Activated naive CD8-positive, alpha-beta T cell treated with anti-CD3 and anti-CD28 coated beads, Interleukin-2, amount 10 ng/mL, durations not matched to agents 7 days and 5 days (primary cell): ENCODE measurements around the gene CDK10. TPM values are rescaled to one million over a fixed set of nuclear protein-coding genes. Genes with fewer than 3 reads are reported as not detected.
"Not testable (repeated sequence)": the region's sequence is repeated elsewhere in the genome, so short reads cannot be mapped to it uniquely, and the experiment has no call there.

Experiments used
- ATAC-seq: fragments of 150-1000 bp; cut with Tn5 transposase; one replicate; pipeline ENCODE4 v1.10.0; 2021; ENCODE audit warnings: low read depth, moderate library complexity
- POLR2A ChIA-PET: fragments of 350-600 bp; sonication (Branson Sonifier 250); formaldehyde crosslinking; loops from one replicate; lab custom pipeline; 2021; ENCODE audit warnings: antibody characterized with exemption; lab: Charles Lee
- DNase-seq: peaks from one replicate; pipeline ENCODE4 v3.0.0; 2021
- H3K27ac Mint-ChIP-seq: one replicate; pipeline ENCODE4 v1.8.0; 2022; ENCODE audit warnings: mild to moderate bottlenecking, mixed read lengths
- H3K27me3 Mint-ChIP-seq: one replicate; pipeline ENCODE4 v1.8.0; 2022; ENCODE audit warnings: mild to moderate bottlenecking, moderate library complexity, mixed read lengths
- H3K36me3 Mint-ChIP-seq: one replicate; pipeline ENCODE4 v1.8.0; 2021; ENCODE audit warnings: mild to moderate bottlenecking, mixed read lengths
- H3K4me1 Mint-ChIP-seq: one replicate; pipeline ENCODE4 v1.8.0; 2021; ENCODE audit warnings: mixed read lengths
- H3K4me3 Mint-ChIP-seq: one replicate; pipeline ENCODE4 v1.8.0; 2022; ENCODE audit warnings: mild to moderate bottlenecking, moderate library complexity, mixed read lengths
- H3K9me3 Mint-ChIP-seq: one replicate; pipeline ENCODE4 v1.8.0; 2021; ENCODE audit warnings: mixed read lengths
- total RNA-seq, 2 experiments: library from RNA; stranded (reverse); gene quantifications; one replicate each; pipeline ENCODE4 v1.2.3, GENCODE V29; 2021

Gene CDK10
- total RNA-seq, 2 experiments from 2014 or later, result 103 to 104 TPM

DNA sequence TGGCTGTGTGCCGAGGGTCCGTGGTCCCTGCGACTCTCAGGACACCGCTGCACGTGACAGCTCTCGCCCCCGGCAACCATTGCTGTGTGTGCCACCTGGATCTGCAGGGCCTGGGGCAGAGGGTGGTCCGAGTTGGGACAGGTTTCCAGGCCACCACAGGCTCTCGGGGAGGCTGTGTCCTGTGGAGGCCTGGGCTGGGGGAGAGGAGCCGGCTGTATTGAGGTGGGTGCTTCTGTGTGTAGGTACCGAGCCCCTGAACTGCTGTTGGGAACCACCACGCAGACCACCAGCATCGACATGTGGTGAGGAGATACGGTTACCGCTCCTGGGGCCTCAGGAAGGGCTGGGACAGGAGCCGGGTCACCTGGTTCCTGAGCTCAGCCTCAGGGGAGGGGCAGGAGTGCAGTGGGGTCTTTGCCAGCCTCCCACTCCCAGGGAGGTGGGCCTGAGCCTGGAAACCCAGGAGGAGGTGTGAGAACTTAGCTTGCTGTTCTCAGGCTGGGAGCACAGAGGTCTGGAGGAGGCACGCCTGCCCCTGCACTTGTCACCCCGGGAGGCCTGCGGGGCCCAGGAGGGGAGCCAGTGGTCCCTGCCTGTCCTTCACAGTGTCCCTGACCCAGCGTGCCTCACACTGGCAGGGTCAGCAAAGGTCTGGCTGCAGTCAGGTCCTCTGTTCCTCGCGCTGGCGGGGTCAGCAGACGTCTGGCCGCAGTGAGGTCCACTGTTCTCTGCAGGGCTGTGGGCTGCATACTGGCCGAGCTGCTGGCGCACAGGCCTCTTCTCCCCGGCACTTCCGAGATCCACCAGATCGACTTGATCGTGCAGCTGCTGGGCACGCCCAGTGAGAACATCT is 7.7 kb downstream of the CDK10 start:
- H3K4me1 Mint-ChIP-seq, result peaks cover 9% of the 10 kb centered on the region
- no peaks in the 10 kb centered on the region for H3K27me3 Mint-ChIP-seq
- DNase-seq (no peak), ATAC-seq (no peak)
- H3K27ac Mint-ChIP-seq, result no peak overlapping the region
- no peaks in the 10 kb centered on the region for H3K9me3 Mint-ChIP-seq
- H3K4me3 Mint-ChIP-seq, result no peak overlapping the region
- peaks cover 11% of the 10 kb centered on the region for H3K36me3 Mint-ChIP-seq
- POLR2A ChIA-PET, result interaction anchor here (0.9 kb wide), 1 partner anchor 179 kb away, joined by 3 read pairs; the partner anchor contains the start of gene TCF25

DNA sequence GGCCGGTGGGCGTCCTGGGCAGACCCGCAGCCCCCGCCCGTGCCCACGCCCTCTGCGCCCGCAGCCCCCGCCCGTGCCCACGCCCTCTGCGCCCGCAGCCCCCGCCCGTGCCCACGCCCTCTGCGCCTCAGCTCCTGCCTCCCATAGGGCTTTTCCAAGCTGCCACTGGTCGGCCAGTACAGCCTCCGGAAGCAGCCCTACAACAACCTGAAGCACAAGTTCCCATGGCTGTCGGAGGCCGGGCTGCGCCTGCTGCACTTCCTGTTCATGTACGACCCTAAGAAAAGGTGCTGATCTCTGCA is 8.2 kb downstream of the CDK10 start:
- H3K9me3 Mint-ChIP-seq, H3K4me3 Mint-ChIP-seq, DNase-seq, ATAC-seq, H3K4me1 Mint-ChIP-seq, H3K27ac Mint-ChIP-seq, H3K27me3 Mint-ChIP-seq, POLR2A ChIA-PET: not testable (repeated sequence)
- H3K36me3 Mint-ChIP-seq, result peaks cover 11% of the 10 kb centered on the region

DNA sequence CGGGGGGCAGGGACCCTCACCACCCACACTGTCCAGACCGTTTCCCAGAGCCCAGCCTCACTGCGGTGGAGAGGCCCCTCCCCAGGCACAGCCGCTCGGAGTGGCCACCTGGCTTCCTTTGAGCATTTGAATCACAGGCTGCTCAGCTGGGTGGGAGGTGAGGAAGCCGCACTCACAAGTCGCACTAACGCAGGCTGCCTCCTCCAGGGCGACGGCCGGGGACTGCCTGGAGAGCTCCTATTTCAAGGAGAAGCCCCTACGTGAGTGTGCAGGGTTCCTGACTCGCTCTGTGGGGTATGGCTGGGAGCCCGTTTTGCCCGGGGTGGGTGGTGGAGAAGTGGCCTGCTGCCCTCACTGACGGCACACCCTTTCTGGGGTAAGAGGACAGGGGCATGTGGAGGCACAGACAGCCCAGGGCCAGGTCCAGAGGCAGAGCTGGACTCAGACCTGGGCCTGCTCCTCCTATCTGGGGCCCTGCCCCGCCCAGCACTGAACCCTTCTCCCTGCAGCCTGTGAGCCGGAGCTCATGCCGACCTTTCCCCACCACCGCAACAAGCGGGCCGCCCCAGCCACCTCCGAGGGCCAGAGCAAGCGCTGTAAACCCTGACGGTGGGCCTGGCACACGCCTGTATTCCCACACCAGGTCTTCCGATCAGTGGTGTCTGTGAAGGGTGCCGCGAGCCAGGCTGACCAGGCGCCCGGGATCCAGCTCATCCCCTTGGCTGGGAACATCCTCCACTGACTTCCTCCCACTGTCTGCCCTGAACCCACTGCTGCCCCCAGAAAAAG is 8.8 kb downstream of the CDK10 start:
- POLR2A ChIA-PET, result interaction anchor here (0.7 to 3.8 kb wide), 2 partner anchors 8 to 178 kb away, joined by 3 to 18 read pairs; partner anchors contain the start of genes CDK10 and TCF25
- DNase-seq, result no peak
- H3K27ac Mint-ChIP-seq, result no peak overlapping the region
- H3K9me3 Mint-ChIP-seq, result no peaks in the 10 kb centered on the region
- peaks cover 10% of the 10 kb centered on the region for H3K4me1 Mint-ChIP-seq
- H3K36me3 Mint-ChIP-seq, result peaks cover 8% of the 10 kb centered on the region
- no peak for ATAC-seq
- no peaks in the 10 kb centered on the region for H3K27me3 Mint-ChIP-seq
- H3K4me3 Mint-ChIP-seq, result no peak overlapping the region

DNA sequence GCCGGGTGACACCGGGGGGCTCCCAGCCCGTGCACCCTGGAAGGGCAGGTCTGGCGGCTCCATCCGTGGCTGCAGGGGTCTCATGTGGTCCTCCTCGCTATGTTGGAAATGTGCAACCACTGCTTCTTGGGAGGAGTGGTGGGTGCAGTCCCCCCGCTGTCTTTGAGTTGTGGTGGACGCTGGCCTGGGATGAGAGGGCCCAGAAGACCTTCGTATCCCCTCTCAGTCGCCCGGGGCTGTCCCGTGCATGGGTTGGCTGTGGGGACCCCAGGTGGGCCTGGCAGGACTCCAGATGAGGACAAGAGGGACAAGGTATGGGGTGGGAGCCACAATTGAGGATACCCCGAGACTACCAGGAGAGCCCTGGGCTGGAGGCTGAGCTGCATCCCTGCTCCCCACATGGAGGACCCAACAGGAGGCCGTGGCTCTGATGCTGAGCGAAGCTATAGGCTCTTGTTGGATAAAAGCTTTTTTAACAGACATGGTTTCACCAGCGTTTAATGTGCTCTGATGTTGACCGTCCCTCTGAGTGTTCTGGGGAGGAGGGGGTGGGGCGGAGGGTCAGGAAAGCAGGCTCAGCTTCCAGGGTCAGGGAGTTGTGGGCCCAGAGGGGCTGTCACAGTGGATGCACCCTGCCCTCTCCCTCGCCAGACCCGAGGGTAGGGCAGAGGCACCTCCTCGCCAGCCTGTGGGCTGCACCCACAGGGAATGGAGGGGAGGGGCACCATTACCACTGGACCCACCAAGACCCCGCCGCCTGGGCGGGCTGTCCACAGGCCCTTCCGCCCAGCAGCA is 9.6 kb downstream of the CDK10 start:
- Mint-ChIP-seq H3K27me3 (no peaks in the 10 kb centered on the region), H3K27ac (no peak overlapping the region), H3K4me3 (no peak overlapping the region), H3K36me3 (peaks cover 6% of the 10 kb centered on the region), H3K4me1 (peaks cover 10% of the 10 kb centered on the region), H3K9me3 (no peaks in the 10 kb centered on the region)
- DNase-seq (no peak), ATAC-seq (no peak)
- POLR2A ChIA-PET, result interaction anchor here (0.7 to 3.8 kb wide), 2 partner anchors 9 to 177 kb away, joined by 3 to 18 read pairs; partner anchors contain the start of genes CDK10 and TCF25

DNA sequence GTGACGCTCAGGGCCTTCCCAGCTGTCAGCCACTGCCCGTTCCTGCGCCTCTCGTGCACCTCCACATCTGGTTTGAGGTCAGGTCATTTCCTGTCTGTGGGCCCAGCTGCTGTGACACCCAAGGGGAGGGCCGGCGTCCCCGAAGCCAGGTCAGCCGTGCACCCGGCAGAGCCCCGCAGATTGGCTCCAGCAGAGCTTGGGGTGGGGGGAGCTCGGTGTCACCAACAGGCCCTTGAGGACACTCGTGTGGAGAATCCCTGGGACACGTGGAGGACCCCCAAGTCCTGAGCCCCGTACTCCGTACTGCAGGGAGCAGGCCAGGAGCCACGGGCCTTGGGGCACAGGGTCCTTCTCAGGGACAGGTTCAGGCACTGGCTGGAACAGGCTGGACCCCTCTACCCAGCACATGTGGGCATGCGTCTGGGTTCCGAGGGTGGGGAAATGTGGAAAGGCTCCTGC is 10.2 kb downstream of the CDK10 start:
- Mint-ChIP-seq H3K4me3 (no peak overlapping the region), H3K27ac (no peak overlapping the region), H3K36me3 (peaks cover 6% of the 10 kb centered on the region), H3K9me3 (no peaks in the 10 kb centered on the region), H3K4me1 (peaks cover 10% of the 10 kb centered on the region), H3K27me3 (no peaks in the 10 kb centered on the region)
- ATAC-seq (no peak), DNase-seq (peak; percentile 61)
- POLR2A ChIA-PET, result interaction anchor here (1.0 to 3.8 kb wide), 2 partner anchors 10 to 177 kb away, joined by 5 to 18 read pairs; partner anchors contain the start of genes CDK10 and TCF25

DNA sequence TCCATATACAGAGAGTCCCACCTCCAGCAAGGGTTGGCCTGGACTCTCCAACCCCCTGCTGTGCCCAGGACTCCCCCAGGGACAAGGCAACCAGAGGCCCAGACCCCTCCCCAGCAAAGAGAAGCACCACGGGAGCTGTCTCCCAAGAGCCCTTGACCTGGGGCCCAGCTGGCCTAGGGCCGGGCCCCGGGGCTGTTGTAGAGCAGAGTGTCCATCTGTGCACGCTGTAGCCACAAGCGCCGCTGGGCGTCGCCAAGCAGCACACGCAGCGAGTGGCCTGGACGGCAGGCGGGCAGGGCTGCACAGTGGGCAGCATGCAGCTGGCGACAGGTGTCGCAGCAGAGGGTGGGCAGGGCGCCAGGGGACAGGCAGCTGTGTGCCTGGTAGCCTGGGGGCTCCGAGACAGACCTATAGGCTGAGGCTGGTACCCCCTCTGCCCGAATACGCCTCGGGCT is 10.7 kb downstream of the CDK10 start:
- POLR2A ChIA-PET, result interaction anchor here (0.7 to 3.8 kb wide), 3 partner anchors 10 to 176 kb away, joined by 5 to 18 read pairs (median 6); partner anchors contain the start of genes CDK10 and TCF25
- DNase-seq, result no peak
- H3K27me3 Mint-ChIP-seq, result no peaks in the 10 kb centered on the region

DNA sequence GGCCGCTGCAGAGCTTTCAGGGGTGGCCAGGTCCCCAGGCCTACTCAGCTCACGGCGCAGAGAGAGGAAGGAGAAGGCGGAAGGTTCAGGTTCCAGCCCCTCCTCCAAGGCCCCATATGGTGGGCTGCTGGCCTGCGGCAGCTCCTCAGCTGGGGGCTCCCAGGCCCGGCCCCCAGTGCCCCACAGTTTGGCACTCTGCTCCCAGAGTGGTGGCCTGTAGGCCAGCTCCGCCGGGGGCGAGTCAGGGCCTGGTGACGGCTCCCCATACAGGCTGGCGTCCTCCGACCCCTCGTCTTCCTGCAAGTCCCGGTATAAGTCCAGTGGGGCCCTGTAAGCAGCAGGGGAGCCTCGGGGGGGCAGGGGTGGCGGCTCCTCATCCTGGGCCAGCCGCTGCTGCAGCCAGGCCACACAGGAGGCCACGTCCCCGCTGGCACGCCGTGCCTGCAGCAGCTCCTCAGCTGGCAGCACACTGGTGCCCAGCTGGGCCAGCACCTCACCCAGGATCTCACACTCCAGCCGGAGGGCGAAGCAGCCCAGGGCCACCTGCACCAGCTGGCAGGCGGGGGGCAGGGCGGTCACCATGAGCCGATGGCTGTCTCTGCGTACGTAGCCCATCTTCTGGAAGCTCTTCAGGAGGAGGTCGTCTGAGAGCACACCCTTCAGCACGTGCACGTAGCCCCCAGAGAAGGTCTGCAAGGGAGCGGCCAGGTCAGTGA is 11.3 kb downstream of the CDK10 start:
- Mint-ChIP-seq H3K4me1 (peaks cover 14% of the 10 kb centered on the region), H3K4me3 (no peak overlapping the region), H3K9me3 (no peaks in the 10 kb centered on the region), H3K36me3 (peaks cover 6% of the 10 kb centered on the region), H3K27ac (no peak overlapping the region), H3K27me3 (no peaks in the 10 kb centered on the region)
- no peak for DNase-seq
- POLR2A ChIA-PET, result interaction anchor here (0.7 to 3.8 kb wide), 4 partner anchors 11 to 176 kb away, joined by 3 to 18 read pairs (median 6); partner anchors contain the start of genes CDK10, CHMP1A, SPATA33 and TCF25
- no peak for ATAC-seq

More for the DNA sequence above, 10.7 kb downstream of the CDK10 start:
- Mint-ChIP-seq H3K9me3 (no peaks in the 10 kb centered on the region), H3K4me3 (no peak overlapping the region), H3K27ac (no peak overlapping the region), H3K36me3 (peaks cover 6% of the 10 kb centered on the region), H3K4me1 (peaks cover 10% of the 10 kb centered on the region)
- ATAC-seq, result no peak

DNA sequence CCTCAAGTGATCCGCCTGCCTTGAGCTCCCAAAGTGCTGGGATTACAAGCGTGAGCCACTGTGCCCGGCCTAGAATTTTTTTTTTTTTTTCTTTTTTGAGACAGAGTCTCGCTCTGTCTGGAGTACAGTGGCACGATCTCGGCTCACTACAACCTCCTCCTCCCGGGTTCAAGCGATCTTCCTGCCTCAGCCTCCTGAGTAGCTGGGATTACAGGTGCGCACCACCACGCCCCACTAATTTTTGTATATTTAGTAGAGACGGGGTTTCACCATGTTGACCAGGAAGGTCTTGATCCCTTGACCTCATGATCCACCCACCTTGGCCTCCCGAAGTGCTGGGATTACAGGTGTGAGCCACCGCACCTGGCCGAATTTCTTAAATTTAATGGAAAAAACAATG is 12.2 kb downstream of the CDK10 start:
- DNase-seq, H3K27me3 Mint-ChIP-seq, ATAC-seq, H3K4me3 Mint-ChIP-seq, H3K9me3 Mint-ChIP-seq, H3K27ac Mint-ChIP-seq, H3K36me3 Mint-ChIP-seq: not testable (repeated sequence)
- peaks cover 14% of the 10 kb centered on the region for H3K4me1 Mint-ChIP-seq
- POLR2A ChIA-PET, result interaction anchor here (0.7 to 5.1 kb wide), 5 partner anchors 12 to 165 kb away, joined by 3 to 28 read pairs (median 7); partner anchors contain the start of genes CDK10, CHMP1A and SPATA33

DNA sequence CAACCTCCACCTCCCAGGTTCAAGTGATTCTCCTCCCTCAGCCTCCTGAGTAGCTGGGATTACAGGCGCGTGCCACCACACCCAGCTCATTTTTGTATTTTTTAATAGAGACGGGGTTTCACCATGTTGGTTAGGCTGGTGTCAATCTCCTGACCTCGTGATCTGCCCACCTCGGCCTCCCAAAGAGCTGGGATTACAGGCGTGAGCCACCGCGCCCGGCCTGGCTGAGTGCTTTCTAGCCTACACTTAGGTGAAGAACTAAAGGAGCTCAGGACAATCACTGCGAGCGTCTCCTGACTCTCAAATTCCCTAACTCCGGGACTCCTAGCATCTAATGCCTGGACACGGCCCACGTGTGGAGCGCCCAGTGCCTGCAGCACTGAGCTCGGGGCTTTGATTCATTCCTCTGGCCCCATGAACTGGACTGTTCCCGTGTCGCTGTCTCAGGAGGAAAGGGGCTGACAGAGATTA is 13.2 kb downstream of the CDK10 start:
- H3K27ac Mint-ChIP-seq, DNase-seq, ATAC-seq, H3K36me3 Mint-ChIP-seq, H3K9me3 Mint-ChIP-seq, H3K27me3 Mint-ChIP-seq: not testable (repeated sequence)
- POLR2A ChIA-PET, result interaction anchor here (0.8 to 5.1 kb wide), 10 partner anchors 11 to 215 kb away, joined by 3 to 28 read pairs (median 7); partner anchors contain the start of genes CDK10, VPS9D1 and ZNF276
- Mint-ChIP-seq H3K4me1 (peaks cover 14% of the 10 kb centered on the region), H3K4me3 (peak overlapping the region; percentile 85)

DNA sequence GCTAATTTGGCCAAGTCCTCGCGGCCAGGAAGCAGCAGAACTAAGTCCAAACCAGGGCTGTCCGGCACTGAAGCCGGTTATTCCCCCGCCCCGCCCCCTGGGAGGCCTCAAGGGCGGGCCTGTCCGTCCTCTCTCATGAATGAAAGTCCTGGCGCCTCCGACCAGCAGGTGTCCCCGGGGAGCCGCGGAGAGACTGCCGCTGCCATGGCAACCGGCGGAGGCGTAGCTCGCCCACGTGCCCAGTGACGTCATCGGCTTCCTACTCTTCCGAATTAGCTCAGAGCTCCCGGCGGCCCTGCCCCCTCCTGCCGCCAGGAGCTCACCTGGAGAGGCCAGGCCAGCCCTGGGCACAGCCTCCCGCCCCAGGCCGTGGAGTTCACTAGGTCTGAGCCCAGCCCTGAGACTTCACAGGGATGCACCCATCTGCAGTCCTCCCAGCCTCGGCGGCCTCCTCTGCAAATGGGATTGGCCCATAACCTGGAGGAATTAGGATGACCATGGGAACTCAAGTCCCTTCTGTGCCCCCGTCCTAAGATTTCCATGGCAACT is 13.7 kb downstream of the CDK10 start:
- H3K27ac Mint-ChIP-seq, result peak overlapping the region; percentile 48
- POLR2A ChIA-PET, result interaction anchor here (0.8 to 5.1 kb wide), 12 partner anchors 10 to 215 kb away, joined by 3 to 28 read pairs (median 7); partner anchors contain the start of genes CDK10, TCF25, VPS9D1 and ZNF276

DNA sequence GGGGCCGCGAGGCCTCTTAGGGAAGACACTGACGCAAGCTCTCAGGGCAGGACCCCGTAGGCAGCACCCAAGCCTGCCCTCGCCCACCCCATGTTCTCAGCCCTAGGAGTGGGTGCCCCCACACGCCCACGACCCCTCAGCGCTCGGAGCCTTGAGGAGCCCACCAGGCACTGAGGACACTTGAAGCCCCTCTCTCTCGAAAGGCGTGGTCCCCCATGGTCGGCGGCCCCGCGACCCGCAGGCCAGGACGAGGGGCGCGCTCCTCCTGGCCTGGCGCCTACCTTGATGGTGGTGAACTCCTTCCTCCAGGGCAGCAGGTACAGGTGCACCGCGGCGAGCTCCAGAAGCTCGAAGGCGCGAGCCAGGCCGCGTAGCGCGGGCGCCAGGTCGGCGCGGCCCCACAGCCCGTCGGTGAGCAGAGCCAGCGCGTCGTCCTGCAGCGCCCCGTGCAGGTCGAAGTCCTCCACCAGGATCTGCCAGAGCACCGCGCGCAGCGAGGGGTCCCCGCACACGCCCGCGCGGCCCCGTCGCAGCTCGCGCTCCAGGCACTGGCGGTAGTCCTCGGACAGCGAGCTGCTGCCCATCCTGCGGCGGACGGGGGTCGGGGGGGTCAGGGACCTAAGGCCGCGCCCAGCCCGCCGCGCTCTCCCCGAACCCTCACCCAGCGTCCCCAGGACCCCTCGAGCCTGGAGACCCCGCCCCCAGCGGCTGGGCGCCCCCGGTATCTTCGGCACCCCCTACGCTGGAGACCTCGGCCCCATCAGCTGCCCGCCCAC is 14.3 kb downstream of the CDK10 start:
- peak; percentile 40 for ATAC-seq
- peak; percentile 78 for DNase-seq
- POLR2A ChIA-PET, result interaction anchor here (0.5 to 5.1 kb wide), 14 partner anchors 10 to 216 kb away, joined by 3 to 28 read pairs (median 6); partner anchors contain the start of genes CDK10, TCF25, VPS9D1 and ZNF276
- no peaks in the 10 kb centered on the region for H3K36me3 Mint-ChIP-seq
- peaks cover 13% of the 10 kb centered on the region for H3K4me1 Mint-ChIP-seq
- H3K27ac Mint-ChIP-seq, result peak overlapping the region; percentile 74
- H3K27me3 Mint-ChIP-seq, result no peaks in the 10 kb centered on the region
- H3K4me3 Mint-ChIP-seq, result peak overlapping the region; percentile 85
- H3K9me3 Mint-ChIP-seq, result no peaks in the 10 kb centered on the region

More for the DNA sequence above, 13.7 kb downstream of the CDK10 start:
- DNase-seq (peak; percentile 95), ATAC-seq (peak; percentile 15)
- H3K4me3 Mint-ChIP-seq, result peak overlapping the region; percentile 85
- no peaks in the 10 kb centered on the region for H3K36me3 Mint-ChIP-seq
- H3K27me3 Mint-ChIP-seq, result no peaks in the 10 kb centered on the region
- no peaks in the 10 kb centered on the region for H3K9me3 Mint-ChIP-seq
- peaks cover 14% of the 10 kb centered on the region for H3K4me1 Mint-ChIP-seq
